HG03066 (cell line): ENCODE measurements around the gene ARIH2.
"Not testable (repeated sequence)": the region's sequence is repeated elsewhere in the genome, so short reads cannot be mapped to it uniquely, and the experiment has no call there.

Experiments used
- ATAC-seq: cut with Tn5 transposase; IDR thresholded peaks from one replicate; pipeline ENCODE4 v1.9.1; 2021; ENCODE audit warnings: low read depth; ENCODE audit not compliant: unreplicated experiment

ARIH2 gene

GRCh38 chr3:48999085-48999858 lies 80.6 kb downstream of the ARIH2 start:
- no peak for ATAC-seq

GRCh38 chr3:49001155-49001554 lies 82.5 kb downstream of the ARIH2 start:
- ATAC-seq: no peak

GRCh38 chr3:49004352-49005302 lies 86.0 kb downstream of the ARIH2 start:
- ATAC-seq: no peak

- ATAC-seq: no peak
Observed at GRCh38 chr3:49005303-49005680, 86.7 kb downstream of the ARIH2 start.

GRCh38 chr3:49005998-49006397 lies 87.4 kb downstream of the ARIH2 start:
- no peak for ATAC-seq

GRCh38 chr3:49006408-49007067 lies 87.9 kb downstream of the ARIH2 start:
- no peak for ATAC-seq

- ATAC-seq: peak; percentile 92
Observed at GRCh38 chr3:49007068-49007770, 88.6 kb downstream of the ARIH2 start, which contains the start of gene WDR6. Gene WDR6, plus strand, starts transcription at chr3:49007391. Its CDS starts 41 bp downstream, at chr3:49007432.

GRCh38 chr3:49007771-49008528 lies 89.3 kb downstream of the ARIH2 start:
- peak; percentile 35 for ATAC-seq

- not testable (repeated sequence) for ATAC-seq
Observed at GRCh38 chr3:49008627-49009026, 90.0 kb downstream of the ARIH2 start.

GRCh38 chr3:49009396-49009795 lies 90.8 kb downstream of the ARIH2 start:
- no peak for ATAC-seq

GRCh38 chr3:49012441-49013017 lies 93.9 kb downstream of the ARIH2 start:
- no peak for ATAC-seq

GRCh38 chr3:49013113-49013737 lies 94.6 kb downstream of the ARIH2 start:
- ATAC-seq: no peak

GRCh38 chr3:49013738-49014660 lies 95.4 kb downstream of the ARIH2 start:
- ATAC-seq: no peak

- no peak for ATAC-seq
Observed at GRCh38 chr3:49015072-49015471, 96.4 kb downstream of the ARIH2 start.

- no peak for ATAC-seq
Observed at GRCh38 chr3:49015765-49016164, 97.1 kb downstream of the ARIH2 start.

- no peak for ATAC-seq
Observed at GRCh38 chr3:49016414-49017228, 98.0 kb downstream of the ARIH2 start.
